Vagina (tissue), 2 donors: Measurements from ENCODE around the gene UBE2Z.

Source experiments
- CTCF ChIP-seq, 3 experiments: fragments of 450-650 bp in 2 of 3; fragments of 200-600 bp in 1 of 3; sonication (generic) in 1 of 3; IDR thresholded peaks; one replicate each; pipeline ENCODE4 v1.5.1; 2017 to 2019; ENCODE audit warnings: antibody characterized with exemption in 3 of 3, mild to moderate bottlenecking in 2 of 3, moderate library complexity in 2 of 3
- POLR2A ChIP-seq, 2 donors: fragments of 450-650 bp; IDR thresholded peaks; one replicate each; pipeline ENCODE4 v1.6.1; 2017; ENCODE audit warnings: antibody characterized with exemption in 2 of 2, mild to moderate bottlenecking in 2 of 2, moderate library complexity in 2 of 2
- POLR2AphosphoS5 ChIP-seq, 2 donors: sonication (generic); formaldehyde crosslinking; IDR thresholded peaks; one replicate each; pipeline ENCODE4 v1.9.0; 2017; ENCODE audit warnings: antibody characterized with exemption in 2 of 2, mild to moderate bottlenecking in 2 of 2, low read depth in 1 of 2; ENCODE audit not compliant: insufficient read depth in 1 of 2

GRCh38 chr17:48944515-48945260 lies 36.5 kb downstream of the UBE2Z start, which contains the start of gene SNF8:
- no peak for TF ChIP-seq CTCF (IDR thresholded peaks at IDR 0.05)
- TF ChIP-seq POLR2A (IDR thresholded peaks at IDR 0.05): peak in 1 of 2 donors; percentile 48
- TF ChIP-seq POLR2AphosphoS5 (IDR thresholded peaks at IDR 0.05; ENCODE audit: insufficient read depth in 1 of 2, low read depth in 1 of 2): peak; percentile 79 to 84
